HPDE6-E6E7 (cell line): ENCODE measurements around the gene MGAM2.
A peak's percentile ranks its signal among the peaks of the same experiment; 100 is the strongest.
"Not testable (repeated sequence)": the region's sequence is repeated elsewhere in the genome, so short reads cannot be mapped to it uniquely, and the experiment has no call there.

ENCODE experiments used
- DNase-seq: peaks from one replicate; pipeline ENCODE4 v3.0.0; 2011; ENCODE audit warnings: missing footprints; ENCODE audit errors: extremely low spot score

The MGAM2 gene

DNA sequence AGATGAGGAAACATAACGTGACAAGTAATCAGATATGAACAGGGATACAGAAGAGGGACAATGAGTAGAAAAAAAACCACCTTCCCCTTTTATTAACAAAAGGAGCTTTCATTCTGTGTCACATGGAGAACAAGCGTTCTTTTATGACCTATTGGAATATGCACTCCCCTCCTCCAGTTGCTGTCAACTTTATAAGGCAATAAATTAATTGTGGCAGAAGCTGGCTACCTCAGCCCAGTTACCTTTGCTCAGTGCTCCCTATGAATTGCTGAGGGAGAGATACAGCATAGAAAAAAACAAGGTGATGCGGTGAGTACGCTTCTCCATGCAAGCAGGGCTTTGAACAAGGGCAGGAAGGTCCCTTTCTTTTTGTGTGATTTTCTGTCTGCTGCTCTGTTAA is at the start of gene MGAM2:
TSS of gene MGAM2 (plus strand) at position 220 of the 400 bp plus-strand sequence. CDS start 5,156 bp downstream, outside the sequence.
- DNase-seq = no peak

DNA sequence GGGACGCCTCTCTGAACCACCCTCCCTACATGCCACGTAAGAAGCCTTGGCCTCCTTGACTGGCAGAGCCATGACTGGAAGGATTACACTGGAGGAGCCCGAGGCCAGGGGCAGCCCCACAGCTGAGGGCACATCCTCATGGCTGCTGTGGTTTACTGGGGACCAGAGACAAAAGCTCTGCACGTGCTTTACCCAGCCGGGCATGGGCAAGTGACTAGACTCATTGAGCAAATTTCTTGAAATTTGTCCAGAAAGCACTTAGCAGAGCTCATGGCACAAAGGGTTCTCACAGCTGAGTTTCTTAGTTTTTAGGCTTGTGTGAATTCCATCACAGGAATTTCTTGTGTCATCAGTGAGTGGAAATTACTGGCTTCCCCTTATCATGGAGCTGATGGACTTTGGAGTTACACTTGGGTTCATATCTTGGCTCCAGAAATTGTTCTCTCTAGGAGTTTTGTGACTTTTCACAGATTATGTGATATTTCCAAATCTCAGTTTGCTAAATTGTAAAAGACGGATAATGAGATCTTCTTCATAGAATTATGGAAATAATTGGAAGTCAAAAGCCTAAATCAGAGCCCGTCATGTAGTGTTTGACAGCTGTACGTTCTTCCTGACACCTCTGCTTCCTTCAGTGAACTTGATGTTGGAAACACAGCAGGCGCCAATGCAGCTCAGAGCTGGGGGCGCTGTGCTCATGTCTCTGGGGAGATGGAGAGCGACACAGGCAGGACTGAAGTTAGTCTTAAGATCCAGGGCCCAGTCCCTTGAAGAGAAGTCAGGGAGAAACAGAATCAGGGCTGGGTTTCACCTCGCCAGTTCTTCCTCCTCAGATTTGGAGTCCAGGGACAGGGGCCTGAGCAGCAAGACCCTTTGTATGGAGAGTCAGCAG is 47.7 kb upstream of the MGAM2 start:
- DNase-seq = no peak

DNA sequence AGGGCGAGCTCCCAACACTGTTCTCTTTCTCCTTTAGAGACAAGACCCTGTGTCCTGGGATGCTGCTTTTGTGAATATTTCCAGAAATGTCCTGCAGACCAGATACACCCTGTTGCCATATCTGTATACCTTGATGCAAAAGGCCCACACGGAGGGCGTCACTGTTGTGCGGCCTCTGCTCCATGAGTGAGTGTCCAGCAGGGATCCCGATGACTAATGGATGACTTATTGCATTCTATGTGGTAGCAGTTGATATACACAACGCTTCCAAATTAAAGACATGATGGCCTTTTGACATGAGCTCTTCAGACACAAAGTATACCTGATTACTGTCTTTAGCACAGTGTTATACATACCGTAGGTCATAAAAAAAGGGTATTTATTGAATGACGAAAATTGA is 45.0 kb upstream of the MGAM2 start:
- DNase-seq = no peak

DNA sequence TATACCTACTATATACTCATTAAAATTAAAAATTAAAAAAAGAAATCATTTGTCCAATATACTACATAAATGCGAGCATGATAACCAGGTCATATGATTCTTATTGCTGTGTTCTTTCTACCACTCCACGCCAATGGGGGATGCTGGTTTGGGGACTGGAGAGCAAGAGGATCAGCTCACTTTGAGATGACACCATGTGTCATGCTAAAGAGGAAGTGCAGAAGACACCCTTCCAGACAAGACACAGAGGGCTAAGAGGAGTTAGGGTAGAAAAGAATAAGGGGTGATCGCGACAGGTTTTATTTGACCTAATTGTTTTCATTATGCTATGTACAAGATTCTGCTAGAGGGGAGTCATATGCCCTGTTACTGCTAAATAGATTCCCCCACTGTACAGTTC is 33.8 kb upstream of the MGAM2 start:
- no peak for DNase-seq

DNA sequence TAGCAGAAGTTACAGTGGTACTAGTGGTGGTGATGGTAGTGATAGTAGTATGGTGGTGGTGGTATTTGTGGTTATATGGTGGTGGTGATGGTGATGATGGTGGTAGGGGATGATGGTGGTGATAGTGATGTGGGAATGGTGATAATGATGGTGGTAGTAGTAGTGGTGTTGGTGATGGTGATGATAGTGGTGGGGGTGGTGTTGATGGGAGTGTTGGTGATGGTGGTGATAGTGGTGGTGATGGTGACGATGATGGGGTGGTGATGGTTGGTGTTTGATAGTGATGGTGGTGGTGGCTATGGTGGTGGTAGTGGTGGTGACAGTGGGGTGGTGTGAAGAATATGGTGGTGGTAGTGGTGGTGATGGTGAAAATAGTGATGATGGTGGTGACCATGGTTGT is 27.9 kb upstream of the MGAM2 start:
- no peak for DNase-seq

DNA sequence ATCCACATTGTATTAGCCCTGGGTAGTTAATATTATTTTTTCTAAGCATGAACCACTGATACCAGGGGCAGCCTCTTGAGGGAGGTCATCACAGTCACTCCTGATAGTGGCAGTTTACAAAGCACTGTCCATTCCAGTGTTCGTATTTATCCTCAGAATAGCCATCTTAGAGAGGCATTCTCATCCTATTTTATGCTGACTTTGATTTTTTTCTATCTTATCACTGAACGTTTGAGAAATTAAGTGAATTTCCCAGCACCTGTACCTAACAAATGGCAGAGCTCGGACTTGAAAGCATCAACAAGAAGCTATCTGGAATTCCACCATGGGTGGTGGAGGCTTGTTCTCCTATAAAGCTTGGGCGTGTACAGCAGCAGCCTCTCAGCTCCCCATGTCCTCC is 26.1 kb upstream of the MGAM2 start:
- DNase-seq = no peak

DNA sequence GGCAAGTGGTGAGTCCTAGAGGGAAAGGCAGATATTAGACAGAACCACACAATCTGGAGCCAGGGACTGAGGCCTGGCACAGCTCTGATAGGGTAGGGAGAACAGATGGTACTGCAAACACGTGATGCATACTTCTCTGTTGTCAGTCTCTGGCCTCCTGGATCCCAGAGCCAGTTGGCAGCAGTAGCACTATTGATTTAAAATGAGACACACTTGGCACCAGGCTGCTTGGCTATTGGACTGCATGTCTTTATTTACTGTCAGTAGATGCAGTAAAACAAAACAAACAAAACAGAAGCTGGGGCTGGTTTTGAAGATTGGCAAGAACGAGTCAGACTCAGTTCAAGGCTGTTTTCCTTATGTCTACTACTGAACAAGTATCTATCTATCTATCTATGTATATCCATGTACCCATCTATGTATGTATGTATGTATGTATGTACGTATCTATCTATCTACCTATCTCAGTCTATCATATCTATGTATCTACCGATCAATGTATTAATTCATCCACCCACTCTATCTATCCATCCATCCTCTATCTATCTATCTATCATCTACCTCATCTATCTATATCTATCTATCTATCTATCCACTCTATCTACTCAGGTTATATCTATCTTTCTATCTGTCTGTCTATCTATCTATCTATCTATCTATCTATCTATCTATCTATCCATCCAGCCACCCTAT is 23.4 kb upstream of the MGAM2 start:
- DNase-seq = no peak

DNA sequence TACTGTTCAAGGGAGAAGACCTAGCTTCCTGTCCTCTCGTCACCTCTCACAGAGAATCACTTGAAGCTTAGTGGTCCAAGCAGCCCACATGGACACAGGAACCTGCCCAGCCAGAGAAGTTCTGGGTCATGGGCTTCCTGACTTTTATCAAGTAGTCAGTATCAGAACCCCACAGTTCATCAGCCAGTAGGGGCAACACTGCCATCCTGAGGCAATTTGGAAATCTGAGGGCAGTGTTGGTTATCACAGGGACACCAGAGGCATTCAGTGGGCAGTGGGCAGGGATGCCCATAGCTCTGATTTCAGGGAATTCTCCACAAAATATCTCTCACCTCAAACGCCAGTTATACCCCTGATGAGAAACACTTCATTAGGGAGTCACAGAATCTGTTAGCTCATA is 22.5 kb upstream of the MGAM2 start:
- no peak for DNase-seq

DNA sequence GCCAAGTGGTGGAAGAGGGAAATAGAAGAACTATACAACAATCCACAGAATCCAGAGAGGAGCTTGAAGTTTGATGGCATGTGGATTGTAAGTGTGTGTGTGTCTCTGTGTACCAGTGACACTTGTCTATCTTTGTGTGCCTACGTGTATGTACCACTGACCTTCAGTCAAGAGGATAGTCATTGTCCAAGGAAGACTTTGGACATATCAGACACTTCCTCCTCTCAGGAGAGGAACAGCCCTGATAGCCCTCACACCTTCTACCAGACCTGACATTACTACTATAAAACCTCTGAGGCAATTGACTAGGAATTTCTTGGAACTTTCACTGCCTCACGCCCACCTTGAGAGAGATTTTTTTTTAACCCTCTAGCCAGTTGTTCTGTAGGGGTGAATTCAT is 19.6 kb upstream of the MGAM2 start:
- DNase-seq = no peak

DNA sequence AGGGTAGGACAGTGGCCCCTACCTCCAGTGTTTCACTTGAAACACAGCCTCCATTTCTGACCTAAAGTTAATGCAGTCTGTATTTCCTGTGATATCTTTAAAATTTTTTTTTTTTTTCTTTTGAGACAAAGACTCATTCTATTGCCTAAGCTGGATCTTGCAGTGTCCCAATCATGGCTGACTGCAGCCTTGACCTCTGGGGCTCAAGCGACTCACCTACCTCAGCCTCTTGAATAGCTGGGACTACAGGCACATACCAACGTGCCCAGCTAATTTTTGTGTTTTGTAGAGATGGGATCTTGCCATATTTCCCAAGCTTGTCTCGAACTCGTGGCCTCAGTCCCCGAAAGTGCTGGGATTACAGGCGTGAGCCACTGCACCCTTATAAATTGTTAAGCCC is 16.7 kb upstream of the MGAM2 start:
- DNase-seq = no peak

DNA sequence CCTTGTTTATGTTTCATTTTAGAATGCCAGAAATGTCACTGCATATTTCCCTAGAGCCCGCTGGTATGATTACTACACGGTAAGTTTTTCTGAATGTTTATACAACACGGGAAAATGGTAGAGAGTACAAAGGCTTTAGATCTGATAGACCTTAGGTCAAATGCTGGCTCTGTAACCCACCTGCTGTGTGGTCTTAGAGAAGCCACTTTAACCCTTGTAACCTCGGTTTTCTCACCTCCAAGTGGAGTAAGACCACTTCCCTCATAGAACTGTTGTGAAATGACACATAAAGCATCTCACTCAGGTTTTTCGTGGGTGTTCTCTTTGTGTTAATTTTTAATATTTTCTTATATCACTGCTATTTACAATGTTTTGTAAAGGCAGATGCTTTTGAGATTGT is 13.9 kb upstream of the MGAM2 start:
- DNase-seq = no peak

DNA sequence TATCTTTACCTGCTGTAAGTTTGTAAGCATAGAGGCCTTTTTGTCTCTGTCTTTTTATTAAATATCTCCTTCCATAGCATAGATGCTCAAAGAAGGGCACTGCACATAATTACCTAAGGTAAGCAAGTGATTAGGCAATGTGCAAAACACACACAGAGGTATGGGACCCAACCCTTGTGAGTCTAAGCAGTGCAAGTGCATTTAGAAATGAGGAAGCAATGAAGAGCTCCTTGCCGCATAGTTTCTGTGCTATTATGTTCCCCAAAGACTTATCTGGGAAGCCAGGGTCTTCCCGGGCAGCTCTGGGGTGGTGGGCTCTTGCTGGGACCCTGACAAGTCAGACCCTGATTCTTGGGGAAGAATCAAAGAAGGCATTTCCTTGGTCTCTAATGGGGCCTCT is 13.5 kb upstream of the MGAM2 start:
- DNase-seq = no peak

DNA sequence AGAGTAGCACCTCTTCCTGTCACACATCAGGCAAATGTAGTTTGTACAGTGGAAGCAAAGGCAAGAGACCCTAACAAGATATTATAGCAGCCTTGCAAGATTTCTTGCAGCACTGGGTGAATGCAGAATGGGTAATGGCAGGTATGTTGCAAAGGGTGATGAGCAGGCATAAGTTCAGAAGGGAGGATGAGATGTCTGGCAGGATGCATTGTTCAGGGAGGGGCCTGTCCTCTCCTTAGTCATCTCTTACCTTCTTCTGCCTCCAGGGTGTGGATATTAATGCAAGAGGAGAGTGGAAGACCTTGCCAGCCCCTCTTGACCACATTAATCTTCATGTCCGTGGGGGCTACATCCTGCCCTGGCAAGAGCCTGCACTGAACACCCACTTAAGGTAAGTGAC is 12.2 kb upstream of the MGAM2 start:
- DNase-seq = not testable (repeated sequence)

DNA sequence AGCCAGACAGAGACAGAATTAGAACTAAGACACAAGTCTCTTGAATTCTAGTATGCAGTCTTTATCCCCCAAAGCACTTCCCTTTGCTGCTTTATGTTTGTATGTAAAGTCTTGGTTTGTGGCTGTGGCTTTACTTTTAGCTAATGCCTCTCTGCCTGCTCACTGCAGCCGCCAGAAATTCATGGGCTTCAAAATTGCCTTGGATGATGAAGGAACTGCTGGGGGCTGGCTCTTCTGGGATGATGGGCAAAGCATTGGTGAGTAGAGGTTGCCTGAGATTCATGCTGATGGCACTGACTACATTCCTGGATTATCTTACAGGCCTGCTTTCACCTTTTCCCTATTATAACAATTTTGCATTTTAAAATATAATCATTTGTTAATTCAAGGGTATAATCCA is 10.9 kb upstream of the MGAM2 start:
- DNase-seq = no peak

DNA sequence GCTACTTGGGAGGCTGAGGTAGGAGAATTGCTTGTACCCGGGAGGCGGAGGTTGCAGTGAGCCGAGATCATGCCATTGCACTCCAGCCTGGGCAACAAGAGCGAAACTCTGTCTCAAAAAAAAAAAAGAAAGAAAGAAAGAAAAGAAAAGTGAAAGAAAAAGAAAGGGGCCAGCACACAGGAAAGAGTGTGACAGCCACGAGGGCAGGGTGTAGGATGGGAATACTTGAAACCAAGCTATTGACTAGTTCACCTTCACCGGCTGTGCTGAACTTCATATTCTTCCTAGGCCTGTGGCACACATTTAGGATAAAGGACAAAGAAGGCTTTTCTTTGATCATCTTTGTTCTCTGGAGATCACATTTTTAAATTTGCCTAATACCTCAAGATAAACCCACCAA is 9.7 kb upstream of the MGAM2 start:
- not testable (repeated sequence) for DNase-seq

DNA sequence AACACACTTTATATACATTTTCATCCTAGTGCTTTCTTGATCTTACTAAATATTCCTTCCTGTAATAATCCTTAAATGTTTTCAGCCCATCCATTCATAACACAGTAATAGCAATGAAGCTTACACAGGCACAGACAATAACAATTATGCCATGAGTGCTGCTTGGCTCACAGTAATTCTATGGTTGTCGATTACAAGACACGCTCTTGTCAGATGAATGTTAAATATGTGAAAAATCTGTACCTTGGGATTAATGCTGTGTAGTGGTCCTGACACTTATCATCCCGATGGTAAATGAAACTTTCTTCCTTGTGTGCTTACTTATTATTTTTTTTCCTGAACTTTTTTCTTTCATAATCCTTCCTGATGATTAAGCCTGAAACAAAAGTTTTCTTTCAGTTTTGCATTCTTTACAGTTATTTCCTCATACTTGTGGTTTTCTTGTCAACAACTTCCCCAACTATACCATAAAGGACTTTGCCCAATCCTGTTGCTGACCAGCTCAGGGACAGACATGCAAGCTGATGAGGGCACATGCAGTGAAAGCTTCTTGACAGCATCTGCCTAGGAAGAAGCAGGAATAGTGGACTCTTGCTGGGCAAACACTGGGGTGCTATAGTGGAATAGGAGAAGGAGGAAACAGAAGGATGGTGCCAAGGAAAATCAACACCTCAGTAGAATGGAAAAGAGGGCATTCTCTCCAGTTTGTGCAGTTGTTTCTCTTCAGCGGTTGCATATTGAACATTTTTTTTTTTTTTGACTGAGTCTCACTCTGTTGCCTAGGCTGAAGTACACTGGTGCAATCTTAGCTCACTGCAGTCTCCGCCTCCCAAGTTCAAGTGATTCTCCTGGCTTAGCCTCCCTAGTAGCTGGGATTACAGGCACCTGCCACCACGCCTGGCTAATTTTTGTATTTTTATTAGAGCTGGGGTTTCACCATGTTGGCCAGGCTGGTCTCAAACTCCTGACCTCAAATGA is 6.7 kb upstream of the MGAM2 start:
- DNase-seq = peak; percentile 73

DNA sequence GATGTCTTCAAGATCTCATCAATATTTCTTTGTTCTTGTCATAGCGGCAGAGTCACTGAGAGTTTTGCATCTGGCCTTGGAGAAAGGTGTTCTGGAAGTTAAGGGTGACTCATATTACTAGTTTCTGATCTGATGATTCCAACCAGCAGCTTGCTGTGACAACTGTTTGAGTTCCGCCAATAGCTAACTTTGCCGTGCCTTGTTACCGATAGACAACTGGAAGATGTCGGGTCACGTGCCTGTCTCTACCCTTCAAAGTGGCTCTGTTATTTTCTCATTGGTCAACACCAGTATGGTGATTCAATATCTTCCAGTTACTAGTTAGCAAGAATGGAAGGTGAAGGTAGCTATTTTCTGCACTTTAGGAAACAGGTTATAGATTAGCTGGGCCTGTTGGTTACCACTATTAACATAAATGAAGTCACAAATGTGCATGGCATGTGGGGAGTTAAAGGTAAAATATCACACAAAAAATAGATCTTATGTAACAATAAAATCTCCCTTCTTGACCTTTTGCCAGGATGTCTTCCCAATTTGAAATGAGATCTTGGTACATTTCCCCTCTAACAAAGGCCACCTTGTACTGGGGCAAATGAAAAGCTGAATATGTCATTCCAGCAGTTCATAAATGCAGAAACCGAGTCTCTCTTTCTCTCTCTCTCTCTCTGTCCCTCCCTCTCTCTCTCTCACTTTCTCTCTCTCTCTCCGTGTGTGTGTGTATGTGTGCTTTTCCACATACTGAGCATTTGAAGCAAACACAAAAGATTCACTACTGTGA is 2.6 kb upstream of the MGAM2 start:
- no peak for DNase-seq

DNA sequence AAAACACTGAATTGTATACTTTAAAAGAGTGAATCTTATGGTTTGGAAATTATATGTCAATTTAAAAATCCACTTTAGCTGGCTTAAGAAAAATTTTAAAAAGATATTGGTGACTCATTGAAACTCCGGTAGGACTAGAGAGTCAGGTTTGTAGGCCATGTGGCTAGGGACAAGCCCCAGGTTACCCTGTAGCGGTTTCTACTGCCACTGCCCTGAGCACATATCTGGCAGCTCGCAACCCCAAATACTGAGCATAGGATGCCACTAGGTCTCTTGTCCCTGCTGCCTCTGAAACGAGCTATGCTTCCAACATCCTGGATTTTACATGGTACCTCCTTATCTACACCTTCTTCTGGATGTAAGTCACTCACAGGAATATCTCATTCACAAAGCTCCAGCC is 1.4 kb upstream of the MGAM2 start:
- no peak for DNase-seq

DNA sequence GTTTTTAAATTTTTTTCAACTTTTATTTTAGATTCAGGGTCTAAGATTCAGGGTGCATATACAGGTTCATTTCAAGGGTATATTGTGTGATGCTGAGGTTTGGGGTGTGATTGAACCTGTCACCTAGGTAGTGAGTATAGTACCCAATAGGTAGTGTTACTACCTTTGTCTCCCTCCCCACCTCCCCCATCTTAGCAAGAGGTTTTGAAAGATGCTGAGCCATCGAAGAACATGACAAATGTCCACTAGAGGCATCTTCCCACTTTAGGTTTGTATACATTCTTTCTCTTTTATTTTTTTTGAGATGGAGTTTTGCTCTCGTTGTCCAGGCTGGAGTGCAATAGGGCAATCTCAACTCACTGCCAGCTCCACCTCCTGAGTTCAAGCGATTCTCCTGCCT is 880 bp upstream of the MGAM2 start:
- no peak for DNase-seq

DNA sequence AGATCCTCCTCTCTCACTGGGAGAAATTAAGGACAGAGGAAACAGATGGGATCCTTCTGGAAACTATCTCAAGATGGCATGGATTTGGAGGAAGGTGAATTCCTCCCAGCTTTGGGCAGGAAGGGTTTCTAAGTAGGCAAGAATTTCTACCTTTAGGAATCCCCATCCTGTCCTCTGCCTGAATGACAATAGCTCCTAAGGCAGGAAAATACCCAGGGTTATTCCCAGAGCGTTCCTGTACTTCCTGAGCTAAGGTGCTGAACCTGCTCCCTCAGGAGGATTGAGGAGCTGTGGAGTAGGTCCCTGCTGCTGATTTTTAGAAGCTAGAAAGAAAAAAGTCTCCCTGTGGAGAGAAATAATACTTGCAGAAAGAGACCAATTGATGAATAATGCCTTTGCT is 568 bp downstream of the MGAM2 start:
- no peak for DNase-seq

DNA sequence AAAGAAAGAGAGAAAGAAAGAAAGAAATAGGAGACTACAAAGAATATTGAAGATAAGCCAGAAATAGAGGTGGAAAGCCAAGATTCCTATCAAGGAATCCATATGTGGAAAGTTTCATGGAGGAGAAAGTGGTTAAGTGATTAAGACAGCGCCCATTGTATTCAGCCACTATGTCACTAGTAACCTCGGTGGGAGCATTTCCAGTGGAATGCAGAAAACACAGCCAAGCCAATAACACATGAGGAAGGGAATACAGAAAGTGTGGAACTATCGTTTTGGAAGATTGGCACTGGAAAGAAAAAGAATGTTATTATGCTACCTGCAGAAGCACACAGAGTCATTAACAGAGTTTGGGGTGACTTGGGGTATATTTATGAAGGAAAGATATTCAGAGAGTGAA is 2.7 kb downstream of the MGAM2 start:
- no peak for DNase-seq
